ENCODE data around the gene GPR171.

DNA sequence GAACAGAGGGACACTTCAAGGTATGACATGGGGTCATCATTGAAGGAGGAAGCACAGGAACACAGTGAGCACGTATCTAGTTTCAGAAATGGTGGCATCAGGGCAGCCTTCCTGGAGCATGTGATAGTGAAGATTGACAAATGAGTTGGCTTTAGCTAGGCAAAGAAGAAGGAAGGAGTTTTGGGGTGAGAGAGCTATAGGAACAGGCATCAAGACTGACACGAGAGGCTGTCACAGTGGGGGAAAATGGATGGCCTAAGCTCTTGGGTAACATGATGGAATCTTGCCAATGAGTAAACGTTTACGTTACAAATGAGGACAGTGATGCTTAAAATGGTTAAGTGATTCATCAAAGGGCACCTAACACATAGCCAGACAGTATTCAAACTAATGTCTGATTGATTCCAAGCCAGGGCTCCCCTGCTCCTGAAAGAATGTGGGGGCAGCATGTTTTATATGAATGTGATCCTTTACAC, 23.1 kb upstream of the GPR171 start:
- TF ChIP-seq, protein P1, sequence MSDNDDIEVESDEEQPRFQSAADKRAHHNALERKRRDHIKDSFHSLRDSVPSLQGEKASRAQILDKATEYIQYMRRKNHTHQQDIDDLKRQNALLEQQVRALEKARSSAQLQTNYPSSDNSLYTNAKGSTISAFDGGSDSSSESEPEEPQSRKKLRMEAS (IDR thresholded peaks at IDR 0.05): no peak
- no peak for TF ChIP-seq TEAD4 (IDR thresholded peaks at IDR 0.05)
- TF ChIP-seq, protein P2, sequence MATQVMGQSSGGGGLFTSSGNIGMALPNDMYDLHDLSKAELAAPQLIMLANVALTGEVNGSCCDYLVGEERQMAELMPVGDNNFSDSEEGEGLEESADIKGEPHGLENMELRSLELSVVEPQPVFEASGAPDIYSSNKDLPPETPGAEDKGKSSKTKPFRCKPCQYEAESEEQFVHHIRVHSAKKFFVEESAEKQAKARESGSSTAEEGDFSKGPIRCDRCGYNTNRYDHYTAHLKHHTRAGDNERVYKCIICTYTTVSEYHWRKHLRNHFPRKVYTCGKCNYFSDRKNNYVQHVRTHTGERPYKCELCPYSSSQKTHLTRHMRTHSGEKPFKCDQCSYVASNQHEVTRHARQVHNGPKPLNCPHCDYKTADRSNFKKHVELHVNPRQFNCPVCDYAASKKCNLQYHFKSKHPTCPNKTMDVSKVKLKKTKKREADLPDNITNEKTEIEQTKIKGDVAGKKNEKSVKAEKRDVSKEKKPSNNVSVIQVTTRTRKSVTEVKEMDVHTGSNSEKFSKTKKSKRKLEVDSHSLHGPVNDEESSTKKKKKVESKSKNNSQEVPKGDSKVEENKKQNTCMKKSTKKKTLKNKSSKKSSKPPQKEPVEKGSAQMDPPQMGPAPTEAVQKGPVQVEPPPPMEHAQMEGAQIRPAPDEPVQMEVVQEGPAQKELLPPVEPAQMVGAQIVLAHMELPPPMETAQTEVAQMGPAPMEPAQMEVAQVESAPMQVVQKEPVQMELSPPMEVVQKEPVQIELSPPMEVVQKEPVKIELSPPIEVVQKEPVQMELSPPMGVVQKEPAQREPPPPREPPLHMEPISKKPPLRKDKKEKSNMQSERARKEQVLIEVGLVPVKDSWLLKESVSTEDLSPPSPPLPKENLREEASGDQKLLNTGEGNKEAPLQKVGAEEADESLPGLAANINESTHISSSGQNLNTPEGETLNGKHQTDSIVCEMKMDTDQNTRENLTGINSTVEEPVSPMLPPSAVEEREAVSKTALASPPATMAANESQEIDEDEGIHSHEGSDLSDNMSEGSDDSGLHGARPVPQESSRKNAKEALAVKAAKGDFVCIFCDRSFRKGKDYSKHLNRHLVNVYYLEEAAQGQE (IDR thresholded peaks at IDR 0.05; ENCODE audit: low read depth): no peak
- no peak for TF ChIP-seq RAD21 (IDR thresholded peaks at IDR 0.05; ENCODE audit: low read depth)
- TF ChIP-seq CEBPB (IDR thresholded peaks at IDR 0.05): no peak
- no peak for TF ChIP-seq FOXM1 (IDR thresholded peaks at IDR 0.05; ENCODE audit: borderline replicate concordance, low read depth)
- no peak for TF ChIP-seq EGR1 (IDR thresholded peaks at IDR 0.05)
- TF ChIP-seq, protein P3, sequence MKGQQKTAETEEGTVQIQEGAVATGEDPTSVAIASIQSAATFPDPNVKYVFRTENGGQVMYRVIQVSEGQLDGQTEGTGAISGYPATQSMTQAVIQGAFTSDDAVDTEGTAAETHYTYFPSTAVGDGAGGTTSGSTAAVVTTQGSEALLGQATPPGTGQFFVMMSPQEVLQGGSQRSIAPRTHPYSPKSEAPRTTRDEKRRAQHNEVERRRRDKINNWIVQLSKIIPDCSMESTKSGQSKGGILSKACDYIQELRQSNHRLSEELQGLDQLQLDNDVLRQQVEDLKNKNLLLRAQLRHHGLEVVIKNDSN (IDR thresholded peaks at IDR 0.05): no peak

Measured in Ishikawa (cell line).